HUDEP-2 (cell line): ENCODE results near the gene TMEM123.

Experiments
- DNase-seq, 76 experiments: peaks; one replicate each; lab custom pipeline; 2025; ENCODE audit not compliant: unreplicated experiment in 76 of 76; lab: John Stamatoyannopoulos, UW

The TMEM123 gene

GRCh38 chr11:102452461-102453301 lies at the start of gene TMEM123:
Gene TMEM123 (minus strand): TSS chr11:102452765. CDS start chr11:102452623, 142 bp downstream.
- DNase-seq = peak in 46 of 76 experiments; percentile 6 to 71 (median 38)

GRCh38 chr11:102500829-102501228 lies 48.3 kb upstream of the TMEM123 start:
- no peak for DNase-seq

GRCh38 chr11:102499931-102500330 lies 47.4 kb upstream of the TMEM123 start:
- no peak for DNase-seq

GRCh38 chr11:102499151-102499550 lies 46.6 kb upstream of the TMEM123 start:
- no peak for DNase-seq

GRCh38 chr11:102497061-102497460 lies 44.5 kb upstream of the TMEM123 start:
- DNase-seq = no peak

- peak in 31 of 76 experiments; percentile 3 to 60 (median 28) for DNase-seq
Measured at GRCh38 chr11:102495161-102496042, 42.8 kb upstream of the TMEM123 start.

GRCh38 chr11:102494216-102494615 lies 41.7 kb upstream of the TMEM123 start:
- no peak for DNase-seq

GRCh38 chr11:102493524-102493923 lies 41.0 kb upstream of the TMEM123 start:
- no peak for DNase-seq

- no peak for DNase-seq
Measured at GRCh38 chr11:102491969-102492368, 39.4 kb upstream of the TMEM123 start.

GRCh38 chr11:102489186-102490145 lies 36.9 kb upstream of the TMEM123 start:
- DNase-seq = no peak

GRCh38 chr11:102488208-102488607 lies 35.6 kb upstream of the TMEM123 start:
- DNase-seq = no peak

- DNase-seq = no peak
Measured at GRCh38 chr11:102487214-102487613, 34.6 kb upstream of the TMEM123 start.

- DNase-seq = no peak
Measured at GRCh38 chr11:102486584-102486983, 34.0 kb upstream of the TMEM123 start.

GRCh38 chr11:102485095-102485722 lies 32.6 kb upstream of the TMEM123 start:
- DNase-seq = no peak

- no peak for DNase-seq
Measured at GRCh38 chr11:102482433-102482832, 29.9 kb upstream of the TMEM123 start.

- DNase-seq = no peak
Measured at GRCh38 chr11:102479733-102480132, 27.2 kb upstream of the TMEM123 start.

GRCh38 chr11:102478673-102479299 lies 26.2 kb upstream of the TMEM123 start:
- no peak for DNase-seq

GRCh38 chr11:102476812-102477211 lies 24.2 kb upstream of the TMEM123 start:
- DNase-seq = peak in 5 of 76 experiments; percentile 4 to 31 (median 7)

- no peak for DNase-seq
Measured at GRCh38 chr11:102476069-102476468, 23.5 kb upstream of the TMEM123 start.
